ENCODE measurements around the gene PPCDC. TPM values are rescaled to one million over a fixed set of nuclear protein-coding genes. Genes with fewer than 3 reads are reported as not detected.

Gene PPCDC
- total and polyA plus RNA-seq, 2 of the 4 experiments (the other 2 are of a cell fraction): 13.3 to 16.3 TPM

DNA sequence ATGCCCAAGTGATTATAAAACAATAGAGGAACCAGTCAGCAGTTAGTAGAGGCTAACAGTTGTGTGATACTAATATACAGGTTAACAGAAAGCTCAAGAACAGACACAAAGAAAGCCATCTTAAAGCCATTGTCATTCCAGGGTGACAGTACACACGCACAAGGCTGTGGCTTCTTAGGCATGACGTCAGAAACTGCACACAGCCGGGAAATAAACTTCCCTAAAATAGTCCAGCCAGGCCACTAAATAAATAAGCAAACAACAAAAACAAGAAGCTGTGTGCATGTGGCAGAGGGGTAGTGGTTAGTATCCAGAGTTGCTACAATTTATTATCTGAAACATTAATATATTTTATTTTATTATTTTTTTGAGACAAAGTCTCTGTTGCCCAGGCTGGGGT is 49.8 kb downstream of the PPCDC start:
- Histone ChIP-seq H3K56ac (ENCODE audit: extremely low read depth, insufficient read depth, low read length) (no peak overlapping the region), H4K20me1 (ENCODE audit: insufficient read depth, low read length) (0 out of 2 replicates have a peak, but pooled peaks cover 3% of the 10 kb centered on the region), H3K18ac (ENCODE audit: low read depth, low read length) (no peak overlapping the region), H3K4me1 (ENCODE audit: control insufficient read depth, insufficient read depth, low read length) (no peaks in the 10 kb centered on the region), H3K79me1 (ENCODE audit: low read depth in 1 of 2, low read length in 2 of 2) (no peaks in the 10 kb centered on the region), H4K5ac (ENCODE audit: low read depth, low read length) (no peak overlapping the region), H2BK15ac (ENCODE audit: low read depth, low read length) (no peak overlapping the region), H3K27me3 (ENCODE audit: control insufficient read depth, insufficient read depth, low read length) (peaks cover 17% of the 10 kb centered on the region), H4K91ac (ENCODE audit: insufficient read depth, low read depth, low read length) (no peak overlapping the region), H2BK5ac (ENCODE audit: low read depth, low read length, poor library complexity, severe bottlenecking) (no peak overlapping the region), H2AK9ac (replicated peaks; ENCODE audit: low read depth, low read length, poor library complexity) (no peak overlapping the region), H2AFZ (replicated peaks; ENCODE audit: low read length, poor library complexity) (no peak overlapping the region), H3K27ac (ENCODE audit: insufficient read depth, low read length) (no peak overlapping the region), H3K36me3 (ENCODE audit: control insufficient read depth, insufficient read depth, low read length) (no peaks in the 10 kb centered on the region), H2BK20ac (ENCODE audit: low read depth, low read length) (no peak overlapping the region), H2AK5ac (ENCODE audit: low read depth, low read length) (no peak overlapping the region), H3K4me3 (ENCODE audit: insufficient read depth, low read depth, low read length) (no peak overlapping the region), H4K8ac (ENCODE audit: low read depth in 2 of 2, low read length in 2 of 2) (no peak overlapping the region), H3K9me3 (ENCODE audit: control insufficient read depth, insufficient read depth, low read length) (peaks cover 7% of the 10 kb centered on the region), H3K4me2 (ENCODE audit: low read depth, low read length) (no peak overlapping the region), H2BK120ac (ENCODE audit: low read depth, low read length) (no peak overlapping the region), H3K4ac (ENCODE audit: low read depth, low read length) (no peak overlapping the region), H3K9me1 (ENCODE audit: insufficient read depth, low read length) (no peaks in the 10 kb centered on the region), H3K14ac (replicated peaks; ENCODE audit: low read depth, low read length) (no peak overlapping the region), H3K23ac (ENCODE audit: low read depth, low read length) (no peak overlapping the region), H3K9ac (ENCODE audit: low read depth, low read length) (no peak overlapping the region)
- in situ Hi-C loops (cut with MboI; ENCODE audit: low sequenced_read_pairs): no loop called here
- ChIA-PET POLR2A (ENCODE audit: unreplicated experiment) (interaction anchor here (0.6 kb wide), 1 partner anchor 50 kb away, joined by 3 read pairs; no protein-coding TSS in a partner anchor), CTCF (interaction anchor here (0.6 kb wide), 2 partner anchors 98 to 128 kb away, joined by 3 to 5 read pairs; no protein-coding TSS in a partner anchor)
- no CpG with 5 or more reads among the region's 3 CpGs for whole genome bisulfite sequencing, 2 experiments (ENCODE audit: extremely low coverage in 2 of 2, insufficient read length in 1 of 2)
- TF ChIP-seq RCOR1 (IDR thresholded peaks at IDR 0.05; ENCODE audit: insufficient replicate concordance, low read length) (no peak), CEBPB (IDR thresholded peaks at IDR 0.05; ENCODE audit: low read depth, low read length) (no peak), POLR2A (IDR thresholded peaks at IDR 0.05; ENCODE audit: low read depth, low read length) (no peak), CHD1 (IDR thresholded peaks at IDR 0.05; ENCODE audit: low read depth, low read length) (no peak)
- TF ChIP-seq, protein P1, sequence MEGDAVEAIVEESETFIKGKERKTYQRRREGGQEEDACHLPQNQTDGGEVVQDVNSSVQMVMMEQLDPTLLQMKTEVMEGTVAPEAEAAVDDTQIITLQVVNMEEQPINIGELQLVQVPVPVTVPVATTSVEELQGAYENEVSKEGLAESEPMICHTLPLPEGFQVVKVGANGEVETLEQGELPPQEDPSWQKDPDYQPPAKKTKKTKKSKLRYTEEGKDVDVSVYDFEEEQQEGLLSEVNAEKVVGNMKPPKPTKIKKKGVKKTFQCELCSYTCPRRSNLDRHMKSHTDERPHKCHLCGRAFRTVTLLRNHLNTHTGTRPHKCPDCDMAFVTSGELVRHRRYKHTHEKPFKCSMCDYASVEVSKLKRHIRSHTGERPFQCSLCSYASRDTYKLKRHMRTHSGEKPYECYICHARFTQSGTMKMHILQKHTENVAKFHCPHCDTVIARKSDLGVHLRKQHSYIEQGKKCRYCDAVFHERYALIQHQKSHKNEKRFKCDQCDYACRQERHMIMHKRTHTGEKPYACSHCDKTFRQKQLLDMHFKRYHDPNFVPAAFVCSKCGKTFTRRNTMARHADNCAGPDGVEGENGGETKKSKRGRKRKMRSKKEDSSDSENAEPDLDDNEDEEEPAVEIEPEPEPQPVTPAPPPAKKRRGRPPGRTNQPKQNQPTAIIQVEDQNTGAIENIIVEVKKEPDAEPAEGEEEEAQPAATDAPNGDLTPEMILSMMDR (conservative IDR thresholded peaks at IDR 0.05; ENCODE audit: low read depth, low read length): no peak
- TF ChIP-seq, protein P2, sequence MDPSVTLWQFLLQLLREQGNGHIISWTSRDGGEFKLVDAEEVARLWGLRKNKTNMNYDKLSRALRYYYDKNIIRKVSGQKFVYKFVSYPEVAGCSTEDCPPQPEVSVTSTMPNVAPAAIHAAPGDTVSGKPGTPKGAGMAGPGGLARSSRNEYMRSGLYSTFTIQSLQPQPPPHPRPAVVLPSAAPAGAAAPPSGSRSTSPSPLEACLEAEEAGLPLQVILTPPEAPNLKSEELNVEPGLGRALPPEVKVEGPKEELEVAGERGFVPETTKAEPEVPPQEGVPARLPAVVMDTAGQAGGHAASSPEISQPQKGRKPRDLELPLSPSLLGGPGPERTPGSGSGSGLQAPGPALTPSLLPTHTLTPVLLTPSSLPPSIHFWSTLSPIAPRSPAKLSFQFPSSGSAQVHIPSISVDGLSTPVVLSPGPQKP (IDR thresholded peaks at IDR 0.05; ENCODE audit: borderline replicate concordance, low read depth, low read length): no peak
- intact Hi-C loops (cut with micrococcal nuclease): no loop called here
- DNase-seq (no peak), ATAC-seq (ENCODE audit: low read depth) (no peak)
- dilution Hi-C loops (cut with HindIII; ENCODE audit: low sequenced_read_pairs, unreplicated experiment): no loop called here
- BruUV-seq (replicated peaks): no TSS peak
